HG03025 (cell line): ENCODE data around the gene C10orf105.

Experiments
- ATAC-seq: cut with Tn5 transposase; IDR thresholded peaks from one replicate; pipeline ENCODE4 v1.9.1; 2021; ENCODE audit warnings: mild to moderate bottlenecking, moderate library complexity; ENCODE audit not compliant: unreplicated experiment, low FRiP score

The C10orf105 gene

DNA sequence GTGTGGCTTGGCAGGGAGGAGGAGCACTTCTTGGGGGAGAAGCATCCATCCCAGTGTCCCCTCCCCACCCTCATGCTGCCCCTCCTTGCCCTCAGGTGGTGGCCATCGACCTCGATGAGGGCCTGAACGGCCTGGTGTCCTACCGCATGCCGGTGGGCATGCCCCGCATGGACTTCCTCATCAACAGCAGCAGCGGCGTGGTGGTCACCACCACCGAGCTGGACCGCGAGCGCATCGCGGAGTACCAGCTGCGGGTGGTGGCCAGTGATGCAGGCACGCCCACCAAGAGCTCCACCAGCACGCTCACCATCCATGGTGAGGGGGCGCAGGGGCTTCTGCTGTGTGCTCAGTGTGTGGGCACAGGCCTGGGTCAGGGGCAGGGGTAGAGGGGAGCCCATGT lies 14.8 kb downstream of the C10orf105 start:
- ATAC-seq, result no peak

DNA sequence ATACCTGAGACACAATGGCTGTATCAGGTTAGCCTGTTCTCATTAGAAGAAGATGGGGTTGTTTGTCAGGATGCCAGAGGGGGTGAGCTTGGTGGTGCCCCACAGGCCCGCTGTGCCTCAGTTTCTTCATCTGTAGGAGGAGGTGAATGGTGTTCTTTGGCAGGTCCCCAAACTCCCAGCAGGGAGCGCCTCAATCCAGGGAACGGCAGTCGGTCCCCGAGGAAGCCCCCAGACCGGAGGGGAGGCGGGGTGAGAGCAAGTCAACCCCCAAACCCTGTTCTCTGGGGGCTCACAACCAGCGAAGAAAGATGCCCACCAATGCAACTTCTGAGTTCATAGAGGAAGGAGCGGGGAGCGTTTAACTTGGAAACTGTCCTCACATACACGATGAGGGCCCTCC lies 16.0 kb downstream of the C10orf105 start:
- ATAC-seq, result no peak

DNA sequence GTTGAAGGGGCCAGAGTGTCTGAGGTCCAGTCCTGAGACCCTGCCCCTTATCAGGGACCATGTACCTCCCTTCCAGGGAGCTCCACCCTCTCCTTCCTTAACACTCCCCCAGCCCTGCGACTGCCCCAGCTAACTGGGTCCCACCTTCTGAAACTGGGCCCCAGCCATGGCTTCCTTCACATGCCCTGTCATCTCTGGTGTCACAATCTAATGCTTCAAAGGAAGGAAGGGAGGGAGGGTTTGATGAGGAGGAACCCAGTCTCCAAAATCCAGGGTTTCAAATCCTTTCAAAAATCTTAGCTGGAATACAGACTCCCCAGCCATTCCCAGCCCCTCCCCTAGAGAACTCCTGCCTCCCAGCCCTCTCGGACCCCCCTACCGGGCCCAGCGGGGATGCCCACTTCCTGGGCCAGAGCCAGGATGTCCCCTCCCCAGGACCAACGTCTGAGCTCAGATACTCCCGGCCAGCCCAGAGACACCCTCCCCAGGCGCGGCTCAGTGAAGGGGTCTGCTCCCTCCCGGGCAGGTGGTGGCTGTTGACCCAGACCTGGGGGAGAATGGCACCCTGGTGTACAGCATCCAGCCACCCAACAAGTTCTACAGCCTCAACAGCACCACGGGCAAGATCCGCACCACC lies 18.0 kb downstream of the C10orf105 start:
- ATAC-seq, result no peak

DNA sequence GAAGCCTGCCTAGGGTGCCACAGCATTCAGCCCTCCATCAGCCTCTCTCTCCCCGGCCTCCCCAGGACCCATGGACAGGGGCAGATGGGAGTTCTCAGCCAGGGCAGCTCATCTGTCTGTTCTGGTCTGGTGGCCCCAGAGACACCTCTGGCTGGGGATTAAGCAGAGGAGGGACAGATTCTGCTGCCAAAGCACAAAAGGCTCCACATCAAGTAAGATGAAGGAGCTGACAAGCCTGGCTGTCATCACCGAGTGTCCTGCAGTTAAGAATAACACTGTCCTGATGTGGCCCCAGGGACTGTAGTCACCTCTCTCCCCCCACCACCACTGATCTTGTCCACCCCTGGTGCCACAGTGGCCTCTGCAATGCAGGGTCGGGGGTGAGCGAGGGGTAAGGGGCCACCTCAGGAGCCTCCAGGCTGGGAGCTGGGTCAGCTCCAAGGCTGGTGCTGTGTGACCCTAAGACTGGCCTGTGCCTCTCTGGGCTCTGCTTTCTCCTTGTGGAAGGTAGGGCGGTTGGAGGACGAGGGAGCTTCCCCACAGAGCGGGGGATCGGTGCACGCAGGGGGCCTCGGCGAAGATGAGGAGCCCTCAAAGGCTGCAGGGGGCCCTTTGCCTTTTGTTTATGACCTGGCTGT lies 18.7 kb downstream of the C10orf105 start:
- ATAC-seq, result no peak

DNA sequence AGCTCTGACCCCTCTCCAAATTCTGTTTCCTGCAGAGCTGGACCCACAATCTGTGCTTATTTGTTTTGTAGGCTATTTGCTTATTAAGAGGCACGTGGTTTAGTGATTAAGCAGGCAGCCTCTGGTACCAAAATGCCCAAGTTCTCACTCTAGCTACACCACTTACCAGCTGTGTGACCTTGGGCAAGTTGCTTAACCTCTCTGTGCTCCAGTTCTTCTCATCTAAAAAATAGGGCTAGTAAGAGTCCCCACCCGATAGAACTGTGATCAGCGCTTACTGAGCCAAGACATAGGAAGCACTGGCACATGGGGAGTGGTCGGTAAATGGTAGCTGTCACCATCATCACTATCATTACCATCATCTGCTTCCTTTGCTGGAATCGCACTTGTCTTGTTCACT lies 20.8 kb downstream of the C10orf105 start:
- ATAC-seq, result no peak

DNA sequence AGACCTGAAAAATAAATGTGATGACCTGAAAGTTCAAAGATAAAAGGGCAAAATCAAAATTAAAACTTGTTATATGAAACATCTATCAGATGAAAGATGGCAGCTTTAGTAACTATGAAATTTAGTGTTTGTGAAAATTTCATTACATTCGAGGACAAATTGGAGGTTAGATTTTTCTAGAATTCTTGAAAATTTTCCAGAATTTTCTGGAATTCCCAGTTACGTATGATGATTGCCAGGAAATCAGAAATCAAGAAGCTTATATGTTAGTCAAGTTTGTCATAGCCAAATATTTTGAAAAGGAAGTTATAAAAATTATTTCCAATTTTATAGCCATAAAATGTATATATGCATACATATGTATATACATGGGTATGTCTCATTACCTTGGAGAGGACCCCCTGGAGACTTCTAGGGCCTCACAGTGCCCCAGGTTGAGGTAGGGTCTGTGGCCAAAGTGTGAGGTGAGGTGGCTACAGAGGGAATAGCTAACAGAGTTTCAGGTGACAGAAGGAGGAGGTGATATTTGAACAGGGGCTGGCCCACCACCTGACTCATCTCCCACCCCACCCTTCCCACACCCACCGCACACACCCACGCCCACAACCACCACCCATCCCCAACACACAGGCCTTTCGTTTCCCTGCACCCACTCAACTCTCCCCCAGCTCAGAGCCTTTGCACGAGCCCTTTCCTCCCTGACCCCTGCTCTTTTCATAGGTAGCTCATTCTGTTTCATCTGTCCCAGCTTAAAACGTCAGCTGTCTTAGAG lies 21.5 kb downstream of the C10orf105 start:
- ATAC-seq, result no peak

DNA sequence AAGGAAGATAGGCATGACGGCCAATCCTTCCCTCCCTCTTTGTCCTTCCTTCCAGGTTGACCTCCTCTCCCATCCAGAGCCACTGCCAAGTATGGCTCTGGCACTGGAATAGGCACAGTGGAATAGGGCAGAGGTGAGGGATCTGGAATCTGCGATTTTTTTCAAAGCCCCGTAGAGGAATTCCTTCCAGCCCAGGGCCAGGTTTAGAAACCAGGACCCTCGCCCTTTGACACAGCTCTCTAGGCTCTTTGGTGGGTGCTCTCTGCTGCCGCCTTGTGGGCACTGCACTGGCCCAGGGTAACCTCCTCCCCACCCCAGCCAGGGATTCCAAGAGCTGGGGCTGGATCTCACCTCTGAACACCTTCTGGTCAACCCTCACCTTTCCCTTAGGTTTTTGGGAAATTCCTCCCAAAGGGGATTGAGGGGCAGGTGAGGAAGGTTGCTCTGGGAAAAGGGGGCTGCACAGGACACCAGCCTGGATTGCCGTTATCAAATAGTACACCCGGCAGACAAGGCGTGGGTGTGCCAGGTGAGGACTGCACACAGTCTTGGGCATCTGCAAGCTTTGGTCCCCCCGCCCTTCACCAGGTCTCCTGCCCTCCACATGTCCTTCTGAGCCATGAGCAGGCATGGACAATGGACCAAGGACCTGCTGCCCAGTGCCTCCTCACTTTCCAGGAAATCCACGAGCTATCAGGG lies 22.8 kb downstream of the C10orf105 start:
- no peak for ATAC-seq

DNA sequence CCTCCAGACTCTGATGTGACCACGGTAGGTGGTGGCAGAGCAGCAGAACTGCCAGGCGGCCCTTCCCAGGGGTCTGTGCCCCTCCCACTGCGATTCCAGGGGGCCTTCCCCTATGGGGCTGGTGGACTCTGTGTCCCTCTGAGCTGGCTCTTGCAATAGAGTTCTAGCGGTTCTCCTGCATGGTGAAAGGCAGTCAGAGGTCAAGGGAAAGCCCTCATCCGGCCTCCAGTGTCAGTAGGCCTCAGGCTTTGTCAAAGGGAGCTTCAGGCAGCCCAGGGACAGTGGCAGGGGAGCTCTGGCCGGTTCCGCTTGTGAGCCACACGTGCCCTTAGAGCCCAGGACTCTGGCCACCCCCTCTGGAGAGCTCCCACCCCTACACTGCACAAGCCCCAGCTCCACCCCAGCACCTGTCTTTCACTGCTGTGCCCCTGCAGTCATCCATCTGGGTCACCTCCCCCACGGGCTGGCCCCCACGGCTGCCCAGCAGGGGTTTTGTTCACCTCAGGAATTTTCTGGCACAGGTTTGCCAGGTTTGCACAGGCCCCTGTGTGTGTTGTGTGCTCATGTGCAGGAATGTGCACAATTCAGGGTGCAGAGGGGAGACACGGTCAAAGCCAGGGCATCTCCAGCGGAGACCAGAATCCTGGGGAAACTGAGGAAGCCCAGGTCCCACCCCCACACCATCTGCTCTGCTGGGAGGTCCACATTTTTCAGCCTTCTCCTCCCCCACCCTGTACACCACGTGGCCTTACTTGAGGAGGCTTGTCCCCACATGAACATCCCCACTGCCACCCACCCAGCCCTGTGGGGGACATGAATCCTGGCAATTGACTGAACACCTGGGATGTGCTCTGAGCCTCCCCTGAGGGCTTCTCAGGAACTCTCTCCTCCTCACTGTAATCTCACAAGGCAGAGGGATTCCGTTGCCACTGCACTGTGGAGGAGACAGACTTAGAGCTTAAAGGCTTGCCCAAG lies 23.8 kb downstream of the C10orf105 start:
- ATAC-seq, result no peak

DNA sequence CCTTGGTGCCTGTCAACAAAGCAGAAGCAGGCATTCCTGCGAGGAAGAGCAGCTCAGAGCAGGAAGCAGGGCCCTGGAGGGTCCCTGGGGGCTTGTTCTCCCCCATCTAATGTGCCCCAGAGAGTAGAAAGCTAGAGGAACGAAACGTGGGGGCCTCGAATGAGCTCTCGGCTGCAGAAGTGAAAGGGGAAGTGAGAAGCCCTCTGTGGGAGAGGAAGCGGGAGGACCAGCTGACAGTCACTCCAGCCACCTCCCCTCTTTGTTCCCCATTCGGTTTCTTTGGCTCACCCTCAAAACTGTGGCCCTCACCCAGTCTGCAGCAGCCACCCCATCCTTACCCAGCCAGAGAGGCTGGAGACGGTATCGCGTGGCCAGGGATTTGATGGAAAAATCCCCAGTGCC lies 25.0 kb downstream of the C10orf105 start:
- peak; percentile 60 for ATAC-seq

DNA sequence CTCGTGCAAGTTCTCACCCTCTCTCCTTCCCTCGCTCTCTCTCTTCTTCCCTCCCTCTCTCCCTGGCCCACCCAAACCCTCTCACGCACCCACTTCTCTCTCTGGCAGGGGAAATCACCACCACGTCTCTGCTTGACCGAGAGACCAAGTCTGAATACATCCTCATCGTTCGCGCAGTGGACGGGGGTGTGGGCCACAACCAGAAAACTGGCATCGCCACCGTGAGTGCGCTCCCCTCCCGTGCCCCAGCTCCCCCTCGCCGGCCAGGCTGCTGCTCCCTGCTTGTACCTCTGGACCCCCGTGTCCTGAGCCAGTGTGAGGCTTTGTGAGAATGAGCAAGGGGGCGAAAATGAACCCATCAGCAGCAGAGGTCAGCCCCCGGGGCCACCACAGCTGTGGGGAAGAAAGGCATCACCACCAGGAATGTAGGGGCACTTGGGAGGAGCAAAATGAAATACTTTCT lies 25.5 kb downstream of the C10orf105 start:
- no peak for ATAC-seq

DNA sequence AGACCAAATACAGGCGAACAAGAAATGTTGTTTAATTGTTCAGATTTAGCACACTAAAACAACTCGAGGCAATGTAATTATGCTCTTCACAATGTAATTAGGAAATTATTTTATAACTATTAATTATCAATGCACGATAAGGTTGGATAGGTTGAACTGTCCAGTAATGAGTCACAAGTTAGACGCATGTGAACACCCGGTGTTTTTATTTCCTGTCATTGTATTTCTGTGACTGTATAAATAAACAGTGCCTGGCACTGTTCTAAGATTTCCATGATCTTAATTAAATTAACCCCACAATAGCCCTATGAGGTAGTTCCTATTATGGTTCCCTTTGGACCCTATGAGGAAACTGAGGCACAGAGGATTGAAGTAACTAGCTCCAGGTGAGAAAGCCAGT lies 26.2 kb downstream of the C10orf105 start:
- no peak for ATAC-seq

DNA sequence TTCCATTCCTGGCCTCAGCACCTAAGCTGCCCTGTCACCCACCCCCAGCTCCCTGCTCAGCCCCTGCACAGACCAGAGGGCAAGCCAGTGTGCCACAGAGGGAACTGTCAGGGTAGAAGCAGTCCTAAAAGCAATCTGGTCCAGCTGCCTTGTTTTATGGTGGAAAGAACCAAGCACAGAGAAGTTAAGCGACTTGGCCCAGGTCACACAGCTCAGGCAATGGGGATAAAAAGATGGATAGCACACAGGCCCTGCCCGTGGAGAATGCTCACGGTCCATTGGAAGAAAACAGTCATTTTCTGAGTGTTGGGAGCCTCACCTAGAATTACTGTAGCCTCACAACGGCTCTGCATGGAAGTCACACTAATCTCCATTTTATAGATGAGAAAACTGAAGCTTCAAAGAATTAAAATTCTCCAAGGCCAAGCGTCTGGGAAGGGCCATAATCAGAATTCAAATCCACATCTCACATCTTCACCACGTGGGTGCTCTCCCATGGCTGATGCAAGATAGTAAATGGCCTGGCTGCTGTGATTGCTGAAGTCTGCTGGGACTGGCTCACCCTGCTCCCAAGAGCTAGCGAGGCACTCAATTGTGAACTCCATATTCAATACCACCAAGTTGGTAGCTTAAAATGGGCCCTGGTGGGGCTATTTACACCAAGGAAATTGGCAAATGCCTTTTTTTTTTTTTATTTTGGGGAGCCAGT lies 26.8 kb downstream of the C10orf105 start:
- no peak for ATAC-seq

DNA sequence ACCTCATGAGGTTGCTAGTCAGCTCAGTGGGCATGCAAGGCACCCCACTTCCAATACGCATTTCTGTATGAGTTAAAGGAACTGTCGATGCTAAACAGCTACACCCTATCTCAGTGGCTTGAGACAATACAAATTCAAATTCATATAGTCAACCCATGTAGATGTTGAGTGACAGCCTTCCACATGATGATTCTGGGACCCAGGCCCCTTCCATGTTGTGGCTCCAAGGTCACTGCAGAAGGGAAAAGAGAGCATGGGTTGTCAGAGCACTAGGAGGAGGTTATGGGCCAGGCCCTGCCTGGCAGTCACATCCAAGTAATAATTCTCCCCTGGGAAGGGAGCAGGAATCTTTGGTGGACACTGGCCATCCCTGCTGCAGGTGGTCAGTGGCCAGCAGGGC lies 28.2 kb downstream of the C10orf105 start:
- ATAC-seq, result no peak

DNA sequence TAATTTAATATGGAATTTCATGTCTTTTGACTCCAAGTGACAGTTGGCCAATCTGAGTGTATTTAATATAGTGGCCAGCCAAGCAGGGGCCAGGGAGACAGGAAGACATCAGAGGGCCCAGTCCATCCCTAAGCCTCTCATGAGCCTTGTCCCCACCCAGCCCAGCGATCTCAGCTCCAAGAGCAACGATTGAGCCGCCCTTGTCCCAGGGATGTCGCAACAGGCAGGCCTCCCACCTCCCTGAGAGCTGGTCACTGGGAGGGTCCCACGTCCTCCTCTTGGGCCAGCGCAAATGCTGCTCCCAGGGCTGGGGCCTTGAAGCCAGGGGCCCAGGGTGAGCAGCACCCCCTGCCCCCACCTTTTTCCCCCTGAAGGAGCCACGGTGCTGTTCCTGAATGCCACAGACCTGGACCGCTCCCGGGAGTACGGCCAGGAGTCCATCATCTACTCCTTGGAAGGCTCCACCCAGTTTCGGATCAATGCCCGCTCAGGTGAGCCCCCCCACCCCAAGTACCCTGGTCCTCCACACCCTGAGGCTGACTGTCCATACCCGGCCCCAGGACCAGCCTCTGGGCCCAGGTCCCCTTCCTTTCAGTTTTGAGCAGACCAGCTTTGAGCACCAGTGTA lies 29.4 kb downstream of the C10orf105 start:
- no peak for ATAC-seq

DNA sequence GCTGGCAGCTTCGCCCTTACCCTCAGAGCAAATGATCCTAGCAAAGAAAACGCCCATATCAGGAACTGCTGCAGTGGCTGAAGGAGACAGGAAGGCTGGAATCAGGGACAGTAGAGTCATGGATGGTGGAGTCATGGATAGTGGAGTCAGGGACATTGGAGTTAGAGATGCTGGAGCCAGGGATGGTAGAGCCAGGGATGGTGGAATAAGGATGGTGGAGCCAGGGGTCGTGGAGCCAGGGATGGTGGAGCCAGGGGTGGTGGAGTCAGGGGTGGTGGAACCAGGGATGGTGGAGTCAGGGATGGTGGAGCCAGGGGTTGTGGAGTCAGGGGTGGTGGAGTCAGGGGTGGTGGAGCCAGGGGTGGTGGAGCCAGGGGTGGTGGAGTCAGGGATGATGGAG lies 31.3 kb downstream of the C10orf105 start:
- ATAC-seq, result no peak

DNA sequence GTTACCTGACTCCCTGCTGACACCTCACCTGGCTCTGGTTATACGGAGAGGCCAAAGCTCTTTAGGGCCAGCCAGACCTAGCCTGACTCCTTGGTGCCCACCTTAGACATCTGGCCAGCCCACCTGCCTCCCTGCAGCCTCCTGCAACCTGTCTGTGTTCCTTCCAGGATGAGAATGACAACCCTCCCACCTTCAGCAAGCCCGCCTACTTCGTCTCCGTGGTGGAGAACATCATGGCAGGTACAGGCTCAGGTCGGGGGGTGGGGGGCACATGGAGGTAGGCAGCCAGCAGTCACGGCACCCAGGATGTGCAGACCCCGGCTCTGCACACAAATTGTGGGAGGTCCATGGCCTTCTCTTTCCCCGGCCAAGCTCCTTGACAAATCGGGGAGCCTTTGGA lies 32.1 kb downstream of the C10orf105 start:
- no peak for ATAC-seq

DNA sequence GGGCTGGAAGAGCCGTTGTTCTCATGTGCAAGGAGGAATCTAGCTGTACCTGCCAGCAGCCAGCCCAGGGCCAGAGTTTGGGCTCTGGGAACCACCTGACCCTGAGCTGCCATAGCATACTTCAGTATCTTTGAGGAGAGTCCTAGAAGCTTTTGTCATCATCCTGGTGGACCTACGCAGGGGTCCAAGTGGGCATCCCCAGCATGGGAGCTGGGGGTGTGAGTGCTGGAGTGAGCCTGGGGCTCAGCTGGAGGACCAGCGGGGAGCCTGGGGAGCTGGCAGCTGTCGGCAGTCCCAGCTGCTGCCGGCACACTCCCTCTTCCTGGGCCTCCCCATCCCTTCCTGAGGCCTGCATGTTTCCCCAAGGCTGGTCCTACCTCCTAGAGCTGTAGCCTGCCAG lies 32.5 kb downstream of the C10orf105 start:
- ATAC-seq, result no peak

DNA sequence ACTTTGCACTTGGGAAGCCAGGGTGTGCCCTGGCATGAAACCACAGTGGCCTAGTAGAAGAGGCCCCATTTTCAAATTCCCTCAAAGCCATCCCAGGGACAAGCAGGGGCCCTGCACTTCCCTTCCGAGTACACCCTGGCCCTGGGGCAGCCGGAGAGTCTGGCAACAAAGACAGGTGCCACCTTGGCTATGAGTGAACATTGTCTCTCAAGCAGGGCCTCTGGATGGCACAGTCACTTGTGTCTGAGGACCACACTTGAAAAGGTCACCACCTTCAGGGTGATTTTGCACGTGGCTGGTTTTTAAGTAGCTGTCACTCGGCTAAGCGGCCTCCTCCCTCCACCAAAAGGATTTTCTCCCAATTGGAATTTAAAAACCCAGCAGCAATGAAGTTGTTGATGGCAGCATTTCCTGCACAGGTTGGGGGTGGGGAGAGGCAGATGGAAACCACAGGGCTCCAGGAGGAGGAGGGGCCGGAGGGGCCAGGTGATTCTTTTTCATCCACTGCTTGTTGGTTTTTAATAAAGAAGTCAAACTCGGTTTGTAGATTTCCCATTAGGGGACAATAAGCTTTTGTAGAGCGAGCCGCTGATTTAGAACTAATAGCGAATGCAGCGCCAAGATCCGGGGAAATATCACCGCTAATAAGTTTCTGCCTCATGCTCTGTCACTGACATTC lies 33.9 kb downstream of the C10orf105 start:
- no peak for ATAC-seq
